ENCODE data around the gene PRDX5.

The PRDX5 gene

GRCh38 chr11:64285885-64286800 lies 31.8 kb upstream of the PRDX5 start (continued):
- TF ChIP-seq ZNF518A (tag by site-specific recombination; conservative IDR thresholded peaks at IDR 0.05; ENCODE audit: low read depth) (no peak), HOXC10 (CRISPR knock-in tag; IDR thresholded peaks at IDR 0.05) (no peak), ZNF391 (tag by site-specific recombination; IDR thresholded peaks at IDR 0.05; ENCODE audit: borderline replicate concordance, low read depth) (no peak), ZNF571 (tag by site-specific recombination; IDR thresholded peaks at IDR 0.05) (no peak), ZNF140 (tag by site-specific recombination; IDR thresholded peaks at IDR 0.05) (no peak), YY2 (tag by site-specific recombination; IDR thresholded peaks at IDR 0.05) (no peak)

GRCh38 chr11:64286801-64287159 lies 31.1 kb upstream of the PRDX5 start:
- ChIA-PET POLR2A (no interaction called here), CTCF (interaction anchor here (0.7 to 1.5 kb wide), 4 partner anchors 11 to 68 kb away, joined by 3 to 6 read pairs (median 4); no protein-coding TSS in a partner anchor)
- TF ChIP-seq MYNN (tag by site-specific recombination; IDR thresholded peaks at IDR 0.05; ENCODE audit: borderline replicate concordance) (no peak), ZFP3 (tag by site-specific recombination; IDR thresholded peaks at IDR 0.05; ENCODE audit: low read depth) (no peak), ZNF530 (tag by site-specific recombination; IDR thresholded peaks at IDR 0.05; ENCODE audit: low read depth) (no peak), ZNF239 (tag by site-specific recombination; IDR thresholded peaks at IDR 0.05) (no peak), ZNF837 (tag by site-specific recombination; IDR thresholded peaks at IDR 0.05) (no peak), ZNF311 (tag by site-specific recombination; IDR thresholded peaks at IDR 0.05; ENCODE audit: borderline replicate concordance) (no peak), ZNF423 (tag by site-specific recombination; IDR thresholded peaks at IDR 0.05) (no peak), ZNF626 (tag by site-specific recombination; IDR thresholded peaks at IDR 0.05) (no peak), ZNF645 (tag by site-specific recombination; IDR thresholded peaks at IDR 0.05) (no peak), PRDM2 (tag by site-specific recombination; IDR thresholded peaks at IDR 0.05; ENCODE audit: borderline replicate concordance) (no peak)
- Histone ChIP-seq H3K4me1 (ENCODE audit: control insufficient read depth, insufficient read depth, low read length) (no peaks in the 10 kb centered on the region; the same call in 1 of the 2 replicates), H3K9me3 (ENCODE audit: control insufficient read depth, insufficient read depth, low read depth, low read length) (no peaks in the 10 kb centered on the region), H3K27ac (ENCODE audit: extremely low read depth, low read depth, low read length) (no peak overlapping the region), H3K4me3 (ENCODE audit: low read depth, low read length) (no peak overlapping the region), H3K36me3 (ENCODE audit: control insufficient read depth in 2 of 2, insufficient read depth in 1 of 2, low read length in 2 of 2) (peaks cover 9 to 40% of the 10 kb centered on the region in 2 experiments; a peak in 2 of 3 replicates)

Data from HEK293 (cell line).